ENCODE measurements around the gene RUVBL1.
"Not testable (repeated sequence)": the region's sequence is repeated elsewhere in the genome, so short reads cannot be mapped to it uniquely, and the experiment has no call there.

The RUVBL1 gene

DNA sequence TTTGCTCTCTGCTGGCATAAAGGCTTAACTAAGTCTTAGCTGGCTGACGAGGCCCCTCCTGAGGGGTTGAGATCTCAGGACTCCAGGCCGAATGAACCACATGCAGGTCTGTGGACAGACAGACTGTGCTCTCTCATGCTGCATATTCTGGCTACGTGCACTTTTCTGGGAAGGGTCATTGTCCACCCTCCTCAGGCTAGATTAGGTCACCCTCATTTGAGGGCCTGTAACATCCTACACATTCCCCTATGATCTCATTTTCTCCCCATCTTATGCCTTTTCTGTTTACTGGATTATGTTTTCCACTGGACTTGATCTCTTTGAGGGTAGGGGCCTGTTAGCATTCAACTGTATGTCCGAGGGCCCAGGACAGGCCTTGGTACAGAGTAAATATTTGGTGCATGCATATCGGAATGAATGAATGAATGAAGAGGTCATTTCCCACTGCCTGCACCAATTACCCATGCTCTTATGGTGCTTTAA, 43.4 kb upstream of the RUVBL1 start:
- no peak overlapping the region for H3K4me3 ChIP-seq
- H3K27ac ChIP-seq = no peak overlapping the region
- no peak for DNase-seq (ENCODE audit: low spot score)
- TF ChIP-seq, protein P1, sequence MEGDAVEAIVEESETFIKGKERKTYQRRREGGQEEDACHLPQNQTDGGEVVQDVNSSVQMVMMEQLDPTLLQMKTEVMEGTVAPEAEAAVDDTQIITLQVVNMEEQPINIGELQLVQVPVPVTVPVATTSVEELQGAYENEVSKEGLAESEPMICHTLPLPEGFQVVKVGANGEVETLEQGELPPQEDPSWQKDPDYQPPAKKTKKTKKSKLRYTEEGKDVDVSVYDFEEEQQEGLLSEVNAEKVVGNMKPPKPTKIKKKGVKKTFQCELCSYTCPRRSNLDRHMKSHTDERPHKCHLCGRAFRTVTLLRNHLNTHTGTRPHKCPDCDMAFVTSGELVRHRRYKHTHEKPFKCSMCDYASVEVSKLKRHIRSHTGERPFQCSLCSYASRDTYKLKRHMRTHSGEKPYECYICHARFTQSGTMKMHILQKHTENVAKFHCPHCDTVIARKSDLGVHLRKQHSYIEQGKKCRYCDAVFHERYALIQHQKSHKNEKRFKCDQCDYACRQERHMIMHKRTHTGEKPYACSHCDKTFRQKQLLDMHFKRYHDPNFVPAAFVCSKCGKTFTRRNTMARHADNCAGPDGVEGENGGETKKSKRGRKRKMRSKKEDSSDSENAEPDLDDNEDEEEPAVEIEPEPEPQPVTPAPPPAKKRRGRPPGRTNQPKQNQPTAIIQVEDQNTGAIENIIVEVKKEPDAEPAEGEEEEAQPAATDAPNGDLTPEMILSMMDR (IDR thresholded peaks at IDR 0.05) = no peak

DNA sequence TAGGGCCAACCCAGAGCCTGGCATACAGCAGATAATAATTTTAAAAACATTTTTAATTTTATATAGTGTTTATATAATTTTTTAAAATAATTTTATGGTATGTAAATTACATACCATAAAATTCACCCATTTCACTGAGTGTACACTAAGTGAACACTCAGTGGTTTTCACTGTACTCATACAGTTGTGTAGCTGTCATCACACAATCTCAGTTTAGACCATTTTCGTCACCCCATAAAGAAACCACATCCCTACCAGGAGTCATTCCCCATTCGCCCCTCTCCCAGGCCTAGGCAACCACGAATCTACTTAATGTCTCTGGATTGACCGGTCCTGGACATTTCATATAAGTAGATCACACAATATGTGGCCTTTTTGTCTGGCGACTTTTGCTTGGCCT, 39.8 kb upstream of the RUVBL1 start:
- no peak for DNase-seq (ENCODE audit: low spot score)
- Histone ChIP-seq H3K4me3 (no peak overlapping the region), H3K27ac (no peak overlapping the region)
- TF ChIP-seq, protein P1 (IDR thresholded peaks at IDR 0.05) = no peak

DNA sequence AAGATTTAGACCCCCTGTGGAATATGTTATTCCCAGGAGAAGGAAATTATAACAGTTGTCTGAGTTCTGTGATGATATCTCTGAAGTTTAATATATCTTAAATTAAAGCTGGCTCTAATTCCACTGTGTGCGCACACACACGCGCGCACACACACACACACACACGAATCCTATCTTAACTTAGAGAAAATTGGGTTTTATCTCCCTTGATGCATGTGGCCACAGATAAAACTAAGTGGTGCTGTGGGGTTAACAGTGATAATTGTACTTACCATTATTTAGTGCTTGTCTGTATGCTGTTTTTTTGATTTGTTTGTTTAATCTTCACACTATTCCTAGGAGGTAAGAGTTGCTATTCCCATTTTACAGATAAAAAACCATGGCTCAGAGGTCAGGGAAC, 37.0 kb upstream of the RUVBL1 start:
- no peak for DNase-seq (ENCODE audit: low spot score)
- Histone ChIP-seq H3K4me3 (no peak overlapping the region), H3K27ac (no peak overlapping the region)
- TF ChIP-seq, protein P1 (IDR thresholded peaks at IDR 0.05) = no peak

DNA sequence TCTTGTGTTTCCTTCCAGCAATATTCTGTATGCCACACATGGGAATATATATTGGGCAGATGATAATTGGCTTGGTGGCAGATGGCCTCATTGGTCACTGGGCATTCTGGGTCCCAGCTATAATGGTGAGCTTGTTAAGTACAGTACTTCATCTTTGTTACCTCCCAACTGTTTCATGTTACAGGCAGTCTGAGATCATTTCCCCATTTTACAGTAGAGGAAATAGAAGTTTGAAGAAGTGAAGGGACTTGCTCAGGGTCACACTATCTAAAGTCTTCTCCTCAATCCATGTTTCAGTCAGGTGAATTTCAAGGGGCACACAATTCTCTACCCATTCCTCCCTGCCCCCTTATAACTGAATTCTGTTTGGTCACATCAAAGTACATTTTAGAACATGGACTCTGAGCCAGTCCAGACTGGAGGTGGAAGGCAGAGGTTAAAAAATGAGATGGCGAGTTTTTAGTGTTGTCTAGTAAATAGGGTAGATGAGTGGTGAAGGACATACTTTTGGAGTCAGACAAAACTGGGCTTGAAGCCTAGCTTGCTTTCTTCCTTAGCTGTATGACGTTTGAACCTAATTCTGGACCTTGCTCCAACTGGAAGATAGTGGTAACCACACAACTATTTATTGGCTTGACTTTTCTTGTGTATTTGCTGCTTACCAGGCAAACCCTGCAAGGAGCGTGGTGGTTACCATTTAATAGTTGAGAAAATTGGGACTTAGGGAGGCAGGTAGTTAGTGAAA, 32.2 kb upstream of the RUVBL1 start:
- TF ChIP-seq, protein P1 (IDR thresholded peaks at IDR 0.05) = no peak
- no peak for DNase-seq (ENCODE audit: low spot score)
- Histone ChIP-seq H3K4me3 (no peak overlapping the region), H3K27ac (no peak overlapping the region)

DNA sequence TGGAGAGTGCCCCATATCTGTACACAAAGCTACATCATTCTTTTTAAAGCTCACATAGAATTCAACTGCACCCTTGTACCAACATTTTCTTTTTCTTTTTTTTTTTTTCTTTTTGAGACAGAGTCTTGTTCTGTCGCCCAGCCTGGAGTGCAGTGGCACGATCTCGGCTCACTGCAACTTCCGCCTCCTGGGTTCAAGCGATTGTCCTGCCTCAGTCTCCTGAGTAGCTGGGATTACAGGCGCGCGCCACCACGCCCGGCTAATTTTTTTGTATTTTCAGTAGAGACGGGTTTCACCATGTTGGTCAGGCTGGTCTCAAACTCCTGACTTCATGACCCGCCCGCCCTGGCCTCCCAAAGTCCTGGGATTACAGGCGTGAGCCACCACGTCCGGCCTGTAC, 30.7 kb upstream of the RUVBL1 start:
- H3K27ac ChIP-seq; DNase-seq (ENCODE audit: low spot score): not testable (repeated sequence)
- peak overlapping the region; percentile 96 for H3K4me3 ChIP-seq

DNA sequence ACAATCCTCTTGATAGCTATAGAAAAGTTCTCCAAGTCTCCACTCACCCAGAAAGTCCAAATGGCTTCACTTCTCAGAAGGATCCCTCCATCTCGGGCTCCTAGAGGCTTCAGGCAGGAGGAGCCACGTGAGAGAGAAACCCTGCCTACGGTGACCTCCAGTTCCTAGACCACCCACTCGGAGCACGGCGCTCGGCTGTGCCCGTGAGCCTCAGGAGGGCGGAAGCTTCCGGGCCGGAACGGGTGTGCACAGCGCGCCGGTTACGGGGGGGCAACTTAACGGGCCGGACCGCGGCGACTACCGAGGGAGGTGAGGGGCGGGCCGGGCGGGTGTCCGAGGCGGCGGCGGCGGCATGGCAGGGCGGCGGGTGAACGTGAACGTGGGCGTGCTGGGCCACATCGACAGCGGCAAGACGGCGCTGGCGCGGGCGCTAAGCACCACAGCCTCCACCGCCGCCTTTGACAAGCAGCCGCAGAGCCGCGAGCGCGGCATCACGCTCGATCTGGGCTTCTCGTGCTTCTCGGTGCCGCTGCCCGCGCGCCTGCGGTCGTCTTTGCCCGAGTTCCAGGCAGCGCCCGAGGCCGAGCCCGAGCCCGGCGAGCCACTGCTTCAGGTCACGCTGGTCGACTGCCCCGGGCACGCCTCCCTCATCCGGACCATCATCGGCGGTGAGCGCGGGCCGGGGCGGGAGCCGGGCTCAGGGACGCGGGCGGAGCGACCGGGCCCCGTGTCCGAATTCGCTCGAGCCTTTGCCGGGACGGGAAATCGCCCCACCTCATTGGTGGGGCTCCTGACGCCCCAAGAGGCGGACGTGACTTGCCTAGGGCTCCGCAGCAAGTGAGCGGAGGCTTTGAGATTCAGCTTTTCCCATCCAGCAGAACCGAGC, 29.8 kb upstream of the RUVBL1 start, which contains the start of gene EEFSEC:
Gene EEFSEC, plus strand, starts transcription at position 326 of the 886 bp plus-strand sequence. Its CDS starts 27 bp downstream, at position 353.
- DNase-seq (ENCODE audit: low spot score) = peak; percentile 88
- peak within 1 kb of the TSS; percentile 96 for H3K4me3 ChIP-seq

More for the DNA sequence above, 29.8 kb upstream of the RUVBL1 start, which contains the start of gene EEFSEC:
- peak within 1 kb of the TSS; percentile 70 to 95 for H3K27ac ChIP-seq
- TF ChIP-seq, protein P1 (IDR thresholded peaks at IDR 0.05) = no peak

Measured in coronary artery (tissue), 2 donors.